HK-2 (cell line): ENCODE data around the gene TAOK2.
"Not testable (repeated sequence)": the region's sequence is repeated elsewhere in the genome, so short reads cannot be mapped to it uniquely, and the experiment has no call there.

Source experiments
- DNase-seq: peaks from one replicate; pipeline ENCODE4 v3.0.0-alpha.2; 2018; ENCODE audit not compliant: unreplicated experiment

The TAOK2 gene

DNA sequence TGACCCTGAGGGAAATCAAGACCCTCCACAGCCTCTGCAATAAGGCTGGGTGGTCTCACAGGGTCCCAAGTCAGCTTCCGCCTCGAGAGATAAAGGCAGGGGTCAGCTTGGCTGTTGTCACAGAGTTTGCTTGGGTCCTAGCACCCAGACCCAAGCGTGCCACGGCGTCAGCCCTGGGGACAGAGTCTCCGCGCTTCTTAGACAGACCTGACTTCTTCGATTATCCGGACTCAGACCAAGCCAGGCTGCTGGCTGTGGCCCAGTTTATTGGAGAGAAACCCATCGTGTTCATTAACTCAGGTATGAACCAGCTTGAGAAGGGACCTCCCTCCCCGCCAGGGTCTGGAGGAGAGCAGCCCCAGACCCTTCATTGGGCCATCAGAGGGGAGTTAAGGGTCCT is 49.9 kb downstream of the TAOK2 start:
- DNase-seq: no peak

DNA sequence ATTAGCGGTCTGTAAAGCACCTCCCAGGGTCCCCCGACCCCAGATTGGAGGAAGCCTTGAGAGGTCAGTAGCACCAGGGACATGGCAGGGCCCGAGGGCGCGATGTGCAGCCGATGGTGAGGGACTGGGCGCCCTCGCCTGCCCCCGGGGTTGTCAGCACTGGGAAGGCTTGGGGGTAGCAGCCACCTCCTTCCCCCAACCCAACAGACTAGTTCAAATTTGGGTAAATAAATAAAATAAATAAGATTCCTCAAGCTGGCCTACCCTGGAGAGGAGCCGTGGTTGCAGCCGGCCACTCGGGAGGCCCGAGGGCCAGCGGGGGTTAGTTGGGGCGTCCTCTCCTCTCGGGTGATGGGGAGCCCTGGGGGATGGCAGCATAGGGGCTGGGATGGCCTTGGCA is 50.8 kb downstream of the TAOK2 start:
- DNase-seq: no peak

DNA sequence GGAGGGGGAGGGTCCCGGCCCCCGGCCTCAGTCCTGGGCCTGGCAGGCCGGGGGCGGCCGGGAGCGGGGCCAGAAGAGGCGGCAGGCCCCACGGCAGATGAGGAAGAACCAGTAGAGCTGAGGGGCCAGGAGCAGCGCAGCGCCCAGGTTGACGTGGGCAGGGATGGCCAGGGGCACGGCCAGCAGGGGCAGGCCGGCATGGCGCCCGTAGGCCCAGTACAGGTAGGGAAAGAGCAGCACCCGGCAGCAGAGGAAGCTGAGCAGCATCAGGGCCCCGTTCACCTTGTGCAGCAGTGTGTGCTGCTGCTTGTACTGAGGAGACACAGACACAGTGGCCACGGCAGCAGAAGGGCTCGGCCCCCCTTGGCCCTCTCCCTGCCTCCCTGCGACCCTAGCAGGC is 51.5 kb downstream of the TAOK2 start:
- DNase-seq: no peak

DNA sequence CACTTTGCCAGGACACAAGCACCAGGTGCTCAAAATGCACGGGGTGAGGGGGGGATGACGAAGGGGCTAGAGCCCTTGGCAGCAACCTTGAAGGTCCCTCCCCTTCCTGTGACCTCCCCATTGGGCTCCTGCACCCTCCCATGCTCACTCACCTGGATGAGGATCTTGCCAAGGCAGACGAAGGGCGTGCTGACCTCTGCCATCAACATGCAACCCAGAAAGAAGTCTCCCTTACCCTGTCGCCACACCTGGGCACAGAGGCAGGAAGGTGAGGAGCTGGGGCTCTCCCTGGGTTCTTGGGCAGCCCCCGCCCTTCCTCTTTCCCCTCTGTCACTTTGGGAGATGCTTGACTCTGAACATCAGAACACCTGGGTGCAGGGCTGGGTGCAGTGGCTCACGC is 51.9 kb downstream of the TAOK2 start:
- no peak for DNase-seq

DNA sequence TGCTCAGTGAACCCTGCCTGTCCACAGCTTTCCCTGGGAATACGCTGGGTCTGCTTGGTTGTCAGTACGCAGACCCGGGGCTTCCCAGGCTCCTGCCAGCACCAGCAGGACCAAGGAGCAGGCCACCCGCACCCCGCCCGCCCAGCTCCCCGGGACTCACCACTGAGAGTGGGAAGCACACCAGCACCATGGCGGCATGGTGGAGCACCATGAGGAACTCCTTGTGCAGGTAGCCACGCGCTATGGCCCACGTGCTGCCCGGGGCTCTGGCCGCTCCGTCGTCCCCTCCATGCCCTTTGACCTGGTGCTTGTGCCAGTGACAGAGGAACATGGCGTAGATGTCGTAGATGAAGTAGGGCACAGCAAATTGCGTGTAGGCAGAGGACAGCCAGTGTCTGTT is 52.8 kb downstream of the TAOK2 start:
- DNase-seq: no peak

DNA sequence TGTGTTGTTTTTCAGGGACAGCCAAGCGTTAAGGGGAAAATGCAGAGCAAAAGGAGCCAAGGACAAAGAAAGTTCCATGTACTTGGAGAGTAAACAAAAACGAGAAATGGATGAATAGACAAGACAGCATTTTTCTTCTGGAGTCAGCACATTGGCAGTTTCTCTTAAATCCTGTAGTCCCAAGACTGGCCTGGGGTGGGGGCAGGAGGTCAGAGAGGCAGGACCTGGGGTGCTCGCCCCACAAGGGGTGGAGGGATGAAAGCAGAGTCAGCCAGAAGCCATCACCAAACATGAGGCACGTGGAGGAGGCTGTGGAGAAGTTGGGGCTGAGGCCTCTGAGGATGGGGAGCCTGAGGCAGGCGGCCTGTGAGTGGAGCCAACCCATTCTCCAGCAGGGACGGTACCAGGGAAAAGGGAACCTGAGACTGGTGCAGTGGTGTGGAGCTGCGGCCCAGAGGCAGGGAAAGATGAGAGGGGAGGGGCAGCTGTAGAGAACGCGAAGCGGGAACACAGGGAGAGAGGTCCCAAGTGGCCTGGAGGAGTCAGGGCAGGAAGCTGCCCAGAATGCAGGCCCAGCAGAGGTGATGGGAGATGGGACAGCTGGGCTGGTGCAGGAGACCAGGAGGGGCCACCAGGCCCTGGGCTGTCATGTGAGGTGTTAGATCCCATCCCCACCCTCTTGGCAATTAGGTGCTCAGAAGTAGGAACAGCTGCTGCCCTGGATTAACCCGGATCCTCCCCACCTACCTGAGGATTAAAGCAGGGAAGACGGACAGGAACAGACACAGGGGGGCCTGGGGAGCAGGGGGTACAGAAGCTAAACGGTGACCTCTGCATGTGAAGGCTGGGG is 54.1 kb downstream of the TAOK2 start:
- DNase-seq: no peak

DNA sequence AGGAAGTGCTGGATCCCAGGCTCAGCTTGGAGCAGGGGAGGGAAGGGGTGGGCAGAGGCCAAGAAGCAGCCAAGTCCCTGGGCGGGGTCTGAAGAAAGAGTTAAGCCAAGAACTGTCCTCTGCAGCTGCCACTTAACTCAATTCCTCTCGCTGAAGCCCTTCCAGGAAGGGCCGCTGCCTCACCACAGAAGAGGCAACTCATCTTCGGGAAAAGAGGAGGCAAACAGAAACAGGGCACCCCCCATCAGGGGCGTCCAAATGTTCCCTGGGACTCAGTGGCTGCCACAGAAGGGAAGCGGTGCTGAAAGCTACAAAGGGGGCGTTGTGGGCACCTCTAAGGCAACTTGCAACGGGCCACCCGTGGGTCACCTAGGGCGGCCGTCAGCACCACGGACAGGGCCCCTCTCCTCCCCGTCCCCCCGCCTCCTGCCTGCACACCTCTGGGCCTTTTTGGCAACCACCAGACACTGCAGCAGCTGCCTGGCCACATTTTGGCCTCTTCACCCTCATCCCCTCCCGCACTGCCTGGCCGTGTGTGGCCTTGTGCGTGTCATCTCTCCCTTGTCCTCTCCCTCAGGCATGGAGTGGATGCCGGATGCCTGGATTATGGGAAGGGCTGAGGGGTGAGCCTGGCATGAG is 54.9 kb downstream of the TAOK2 start:
- DNase-seq: no peak

DNA sequence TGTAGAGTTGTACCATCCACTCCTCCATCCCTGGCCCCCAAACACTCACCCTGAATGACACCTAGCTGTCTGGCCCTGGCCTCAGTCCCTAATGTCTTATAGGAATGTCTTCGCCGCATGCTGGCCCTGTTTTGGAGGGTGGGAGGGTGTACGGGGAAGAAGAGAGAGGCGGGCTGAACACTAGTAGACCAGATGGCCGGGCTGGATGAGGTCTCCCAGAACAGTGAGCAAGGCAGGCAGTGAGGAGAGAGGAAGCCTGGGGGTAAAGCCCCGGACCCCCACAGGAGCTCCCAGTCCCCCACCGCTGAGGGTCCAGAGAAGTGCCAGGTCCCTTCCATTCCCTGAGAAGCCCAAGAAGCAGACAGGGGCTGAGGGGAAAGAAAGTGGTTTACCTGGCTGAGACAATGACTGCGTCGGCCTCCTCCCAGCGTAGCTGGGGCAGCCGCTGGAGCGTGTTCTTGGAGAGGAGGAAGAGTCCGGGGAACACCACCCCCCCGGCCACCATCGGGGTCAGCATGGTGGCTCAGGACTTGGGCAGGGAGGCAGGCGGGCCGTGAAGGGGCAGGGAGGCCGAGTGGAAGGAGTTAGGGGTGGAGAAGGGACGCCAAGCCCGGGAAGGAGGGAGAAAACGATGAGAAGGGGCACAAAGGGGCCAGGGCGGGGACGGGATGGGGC is 56.5 kb downstream of the TAOK2 start:
- no peak for DNase-seq

DNA sequence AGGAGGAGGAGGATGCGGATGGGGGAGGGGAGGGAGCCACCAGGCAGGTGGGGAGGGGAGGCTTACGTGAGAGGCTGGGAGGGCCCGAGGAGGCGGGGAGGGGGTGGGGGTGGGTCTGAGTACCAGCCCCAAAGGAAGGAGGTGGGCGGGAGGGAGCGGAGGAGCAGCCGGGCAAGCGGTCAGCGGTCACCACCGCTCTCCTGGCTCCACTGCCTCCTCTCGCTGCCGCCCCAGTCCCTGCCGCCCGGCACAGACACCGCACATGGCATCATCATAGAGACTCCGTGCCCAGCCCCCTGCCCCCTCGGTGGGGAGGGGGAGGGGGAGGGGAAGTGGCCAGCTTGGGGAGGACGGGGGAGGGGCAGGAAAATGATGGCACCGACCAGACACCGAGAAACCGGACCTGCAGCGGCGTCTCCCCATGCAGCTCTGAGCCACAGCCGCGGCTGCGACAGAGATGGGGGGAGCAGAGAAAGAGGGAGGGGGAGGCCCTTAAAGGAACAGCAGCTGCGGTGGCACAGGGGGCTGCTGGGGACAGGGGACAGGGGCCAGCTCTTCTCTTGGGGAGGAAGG is 57.3 kb downstream of the TAOK2 start, which contains the start of gene TLCD3B:
Gene TLCD3B, minus strand, starts transcription at position 431 of the 573 bp plus-strand sequence. CDS start 744 bp downstream, outside the sequence.
- no peak for DNase-seq

DNA sequence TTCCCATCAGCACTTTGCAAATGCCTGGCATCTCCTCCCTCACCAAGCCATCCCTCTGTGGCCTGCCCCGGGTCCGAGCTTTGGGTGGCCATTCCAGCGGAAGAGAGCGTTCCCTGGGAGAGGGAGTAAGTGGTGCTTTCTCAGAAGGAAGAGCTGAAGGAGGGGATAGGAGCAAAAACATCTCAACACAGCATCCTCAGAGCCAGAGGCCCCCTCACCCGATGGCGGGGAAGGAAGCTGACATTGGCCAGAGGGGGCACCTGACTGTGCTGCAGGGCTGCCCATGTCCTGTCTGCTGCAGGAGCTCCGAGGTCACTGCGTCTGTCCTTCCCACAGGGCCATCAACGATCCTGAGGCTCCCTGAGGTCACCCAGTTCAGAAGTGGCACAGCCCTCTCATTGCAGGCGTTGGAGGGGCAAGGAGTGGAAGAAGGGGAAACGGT is 57.8 kb downstream of the TAOK2 start:
- DNase-seq: no peak

DNA sequence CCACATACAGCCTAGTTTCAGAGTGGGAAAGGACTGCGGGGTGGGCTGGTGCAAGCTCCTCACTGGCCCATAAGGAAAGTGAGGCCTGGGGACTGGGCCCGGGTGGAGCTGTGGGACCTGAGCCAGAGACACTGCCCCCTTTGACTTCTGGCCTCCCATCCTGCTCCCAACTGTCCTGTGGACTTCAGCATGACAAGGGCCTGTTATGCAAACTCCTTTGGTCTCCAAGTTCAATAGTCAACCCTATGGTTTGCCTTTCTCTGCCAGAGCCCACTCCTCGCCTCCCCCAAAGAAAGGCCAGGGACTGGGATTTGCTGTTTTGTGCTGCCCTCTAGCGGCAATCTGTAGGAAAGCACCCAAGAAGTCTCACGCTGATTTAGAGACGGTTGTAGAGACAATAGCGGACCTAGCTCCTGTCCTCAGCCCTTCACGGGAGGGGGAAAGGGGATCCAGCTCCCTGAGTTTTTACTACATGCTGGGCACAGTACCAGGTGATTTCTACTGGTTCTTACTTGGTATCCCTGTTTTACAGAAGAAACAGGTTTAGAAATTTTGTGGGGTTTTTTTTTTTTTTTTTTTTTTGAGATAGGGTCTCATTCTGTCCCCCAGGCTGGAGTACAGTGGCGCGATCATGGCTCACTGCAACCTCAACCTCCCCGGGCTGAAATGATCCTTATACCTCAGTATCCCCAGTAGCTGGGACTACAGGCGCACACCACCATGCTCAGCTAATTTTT is 58.6 kb downstream of the TAOK2 start:
- peak; percentile 63 for DNase-seq

DNA sequence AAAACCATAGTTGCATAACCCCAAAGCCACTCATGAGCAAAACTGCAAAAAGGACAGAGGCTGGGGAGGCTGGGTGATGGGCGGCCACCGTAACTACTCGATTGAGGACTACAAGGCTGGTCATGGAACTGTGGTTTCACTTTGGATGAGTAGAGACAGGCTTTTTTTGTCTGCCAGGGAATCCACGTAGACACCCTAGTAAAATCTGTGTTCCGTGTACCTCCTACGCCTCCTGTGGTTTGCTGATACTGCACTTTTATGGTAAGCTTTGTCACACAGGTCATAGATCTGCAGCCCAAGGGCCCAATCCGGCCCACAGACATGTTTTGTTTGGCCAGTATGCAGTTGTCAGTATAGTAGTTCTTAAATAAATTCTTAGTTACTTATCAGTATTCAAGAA is 59.6 kb downstream of the TAOK2 start:
- DNase-seq: no peak

DNA sequence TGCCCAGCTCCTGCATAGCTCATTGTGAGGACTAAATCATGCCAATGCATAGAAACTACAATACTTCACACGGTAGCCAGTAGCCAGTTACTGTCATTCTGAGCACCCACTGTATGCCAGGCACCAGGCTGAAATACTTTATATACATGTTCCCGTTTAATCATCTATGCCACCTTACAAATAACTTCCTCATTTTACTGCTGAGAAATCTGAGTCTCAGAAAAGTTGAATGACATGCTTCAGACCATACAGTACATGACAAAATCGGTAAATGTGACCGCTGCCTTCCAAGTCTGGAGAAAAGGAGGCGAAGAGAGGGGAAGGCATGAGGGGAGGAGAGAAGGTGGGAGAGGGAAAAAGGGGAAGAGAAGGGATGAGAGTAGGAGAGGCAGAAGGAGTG is 66.6 kb downstream of the TAOK2 start:
- DNase-seq: no peak

DNA sequence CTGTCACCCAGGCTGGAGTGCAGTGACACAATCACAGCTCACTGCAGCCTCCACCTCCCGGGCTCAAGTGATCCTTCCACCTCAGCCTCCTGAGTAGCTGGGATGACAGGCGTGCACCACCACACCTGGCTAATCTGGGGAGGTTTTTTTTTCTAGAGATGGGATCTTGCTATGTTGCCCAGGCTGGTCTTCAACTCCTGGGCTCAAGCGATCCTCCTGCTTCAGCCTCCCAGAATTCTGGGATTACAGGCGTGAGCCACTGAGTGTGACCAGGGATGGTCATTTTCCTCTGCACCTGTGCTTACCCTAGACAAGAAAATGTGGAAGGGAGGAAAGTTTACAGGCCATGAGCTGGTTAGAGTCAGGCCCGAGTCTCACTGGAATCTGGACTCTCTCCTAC is 67.0 kb downstream of the TAOK2 start:
- DNase-seq: not testable (repeated sequence)

DNA sequence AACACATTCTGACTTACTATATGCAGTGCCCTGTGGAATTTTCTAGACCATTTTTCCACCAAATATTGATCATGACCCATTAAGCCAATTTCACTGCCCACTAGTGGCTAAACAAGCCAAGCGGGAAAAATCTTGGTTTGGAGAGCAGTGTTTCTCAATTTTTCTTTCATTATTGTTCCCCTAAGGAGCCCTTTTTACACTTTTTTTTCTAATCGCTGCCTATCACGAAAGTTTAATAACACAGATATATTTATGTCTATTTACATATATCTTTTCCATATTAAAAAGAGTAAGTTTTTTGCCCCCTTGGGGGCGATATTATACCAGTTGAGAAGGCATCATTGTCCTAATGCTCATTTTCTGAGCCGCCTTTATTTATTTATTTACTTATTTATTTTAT is 68.2 kb downstream of the TAOK2 start:
- DNase-seq: no peak
